OCI-LY3 (cell line): ENCODE results near the gene KIAA1191.

ENCODE experiments used
- CTCF ChIP-seq: fragments of 200-600, 300-600 bp; sonication (generic); IDR thresholded peaks from 2 replicates; pipeline ENCODE4 v1.5.1; 2014; ENCODE audit warnings: antibody characterized with exemption, low read length, low read depth
- EZH2phosphoT487 ChIP-seq: fragments of 200-600 bp; shearing (Covaris generic); IDR thresholded peaks from 2 replicates; pipeline ENCODE4 v1.6.1; 2018; ENCODE audit warnings: antibody characterized with exemption, mixed run types, low read depth

GRCh38 chr5:176317534-176318374 lies 43.8 kb downstream of the KIAA1191 start:
- TF ChIP-seq CTCF (no peak), EZH2phosphoT487 (no peak)
